Measurements from ENCODE around the gene KRTAP12-3. TPM values are rescaled to one million over a fixed set of nuclear protein-coding genes. Genes with fewer than 3 reads are reported as not detected.
"Not testable (repeated sequence)": the region's sequence is repeated elsewhere in the genome, so short reads cannot be mapped to it uniquely, and the experiment has no call there.

The KRTAP12-3 gene
- polyA plus RNA-seq, 3 donors, result not detected

- no peak within 1 kb of the TSS for H3K4me3 Mint-ChIP-seq
- Histone ChIP-seq H3K4me3 (replicated peaks in 1 of 3; ENCODE audit: low read depth in 2 of 3, low read length in 3 of 3) (no peak within 1 kb of the TSS), H3K9me3 (replicated peaks in 1 of 2; ENCODE audit: control insufficient read depth in 1 of 2, insufficient read depth in 1 of 2, low read length in 2 of 2) (peaks cover 11 to 29% of the 10 kb centered on the region in 2 donors), H3K27me3 (ENCODE audit: control insufficient read depth in 2 of 2, insufficient read depth in 2 of 2, low read length in 2 of 2) (no peaks in the 10 kb centered on the region), H4K20me1 (ENCODE audit: insufficient read depth, low read length) (no peaks in the 10 kb centered on the region), H3K4me1 (ENCODE audit: control insufficient read depth in 1 of 2, insufficient read depth in 2 of 2, low read length in 2 of 2) (no peaks in the 10 kb centered on the region), H3K4me2 (replicated peaks; ENCODE audit: extremely low read depth, low read length, poor library complexity, severe bottlenecking) (no peak within 1 kb of the TSS), H2AFZ (ENCODE audit: insufficient read depth, low read depth, low read length, poor library complexity, severe bottlenecking) (no peak within 1 kb of the TSS), H3K36me3 (replicated peaks in 1 of 2; ENCODE audit: control insufficient read depth in 1 of 2, insufficient read depth in 2 of 2, low read length in 2 of 2) (no peaks in the 10 kb centered on the region), H3K27ac (ENCODE audit: low read depth in 1 of 2, low read length in 2 of 2) (no peak within 1 kb of the TSS), H3K9ac (ENCODE audit: insufficient read depth, low read length, poor library complexity, severe bottlenecking) (no peak within 1 kb of the TSS), H3K79me2 (ENCODE audit: insufficient read depth, low read length) (no peaks in the 10 kb centered on the region)
- H3K4me1 Mint-ChIP-seq, result no peaks in the 10 kb centered on the region
- no peaks in the 10 kb centered on the region for H3K36me3 Mint-ChIP-seq
- no peak within 1 kb of the TSS for H3K27ac Mint-ChIP-seq
- H3K27me3 Mint-ChIP-seq (ENCODE audit: low read depth in 3 of 3), result peaks cover 4 to 14% (median 11%) of the 10 kb centered on the region in 3 donors
- peaks cover 7 to 28% (median 24%) of the 10 kb centered on the region in 7 donors for H3K9me3 Mint-ChIP-seq
- WGBS (ENCODE audit: insufficient coverage), result 78% methylated on average over 16 of the region's 21 CpGs
- no peak for TF ChIP-seq CTCF (IDR thresholded peaks at IDR 0.05)
- no peak for DNase-seq
- intact Hi-C loops (cut with micrococcal nuclease), result no loop called here
These were observed 20.5 kb upstream of the KRTAP12-3 start, which contains the start of gene KRTAP10-10 for GRCh38 chr21:44637018-44637850. KRTAP10-10 (plus strand) TSS chr21:44637356; CDS start chr21:44637418, 62 bp downstream.

GRCh38 chr21:44637851-44638348 is 19.8 kb upstream of the KRTAP12-3 start:
- WGBS (ENCODE audit: insufficient coverage), result 87% methylated on average over 3 of the region's 12 CpGs
- H3K79me2 ChIP-seq (ENCODE audit: insufficient read depth, low read length); H3K27me3 ChIP-seq (ENCODE audit: control insufficient read depth in 2 of 2, insufficient read depth in 2 of 2, low read length in 2 of 2): not testable (repeated sequence)

GRCh38 chr21:44638506-44639330 is 19.0 kb upstream of the KRTAP12-3 start:
- H3K9ac ChIP-seq (ENCODE audit: insufficient read depth, low read length, poor library complexity, severe bottlenecking); H3K36me3 Mint-ChIP-seq; H4K20me1 ChIP-seq (ENCODE audit: insufficient read depth, low read length); H3K27ac ChIP-seq (ENCODE audit: low read depth in 1 of 2, low read length in 2 of 2); H3K4me3 ChIP-seq (replicated peaks in 1 of 3; ENCODE audit: low read depth in 2 of 3, low read length in 3 of 3); H3K27me3 ChIP-seq (ENCODE audit: control insufficient read depth in 2 of 2, insufficient read depth in 2 of 2, low read length in 2 of 2); H3K4me3 Mint-ChIP-seq; H2AFZ ChIP-seq (ENCODE audit: insufficient read depth, low read depth, low read length, poor library complexity, severe bottlenecking); H3K4me1 Mint-ChIP-seq; DNase-seq; H3K4me1 ChIP-seq (ENCODE audit: control insufficient read depth in 1 of 2, insufficient read depth in 2 of 2, low read length in 2 of 2); H3K27ac Mint-ChIP-seq; H3K36me3 ChIP-seq (replicated peaks in 1 of 2; ENCODE audit: control insufficient read depth in 1 of 2, insufficient read depth in 2 of 2, low read length in 2 of 2); H3K4me2 ChIP-seq (replicated peaks; ENCODE audit: extremely low read depth, low read length, poor library complexity, severe bottlenecking); H3K79me2 ChIP-seq (ENCODE audit: insufficient read depth, low read length); intact Hi-C loops (cut with micrococcal nuclease): not testable (repeated sequence)
- Mint-ChIP-seq H3K27me3 (ENCODE audit: low read depth in 3 of 3) (peaks cover 4 to 11% (median 9%) of the 10 kb centered on the region in 3 donors), H3K9me3 (peaks cover 9 to 30% (median 20%) of the 10 kb centered on the region in 7 donors)
- WGBS (ENCODE audit: insufficient coverage), result 95% methylated on average over 13 of the region's 21 CpGs
- H3K9me3 ChIP-seq (replicated peaks in 1 of 2; ENCODE audit: control insufficient read depth in 1 of 2, insufficient read depth in 1 of 2, low read length in 2 of 2), result peaks cover 16 to 26% of the 10 kb centered on the region in 2 donors

More at GRCh38 chr21:44637851-44638348, 19.8 kb upstream of the KRTAP12-3 start:
- H3K4me1 Mint-ChIP-seq; H3K27ac Mint-ChIP-seq; H3K36me3 ChIP-seq (replicated peaks in 1 of 2; ENCODE audit: control insufficient read depth in 1 of 2, insufficient read depth in 2 of 2, low read length in 2 of 2); H3K27ac ChIP-seq (ENCODE audit: low read depth in 1 of 2, low read length in 2 of 2); intact Hi-C loops (cut with micrococcal nuclease); H4K20me1 ChIP-seq (ENCODE audit: insufficient read depth, low read length); H3K4me3 Mint-ChIP-seq; H3K4me3 ChIP-seq (replicated peaks in 1 of 3; ENCODE audit: low read depth in 2 of 3, low read length in 3 of 3); H3K4me2 ChIP-seq (replicated peaks; ENCODE audit: extremely low read depth, low read length, poor library complexity, severe bottlenecking); H3K9ac ChIP-seq (ENCODE audit: insufficient read depth, low read length, poor library complexity, severe bottlenecking); H3K36me3 Mint-ChIP-seq; DNase-seq; H3K4me1 ChIP-seq (ENCODE audit: control insufficient read depth in 1 of 2, insufficient read depth in 2 of 2, low read length in 2 of 2); H2AFZ ChIP-seq (ENCODE audit: insufficient read depth, low read depth, low read length, poor library complexity, severe bottlenecking): not testable (repeated sequence)
- peaks cover 8 to 25% of the 10 kb centered on the region in 2 donors for H3K9me3 ChIP-seq (replicated peaks in 1 of 2; ENCODE audit: control insufficient read depth in 1 of 2, insufficient read depth in 1 of 2, low read length in 2 of 2)
- Mint-ChIP-seq H3K27me3 (ENCODE audit: low read depth in 3 of 3) (peaks cover 4 to 11% (median 11%) of the 10 kb centered on the region in 3 donors), H3K9me3 (peaks cover 7 to 27% (median 20%) of the 10 kb centered on the region in 7 donors)
